Bone marrow (tissue), 2 donors: Measurements from ENCODE around the gene TTLL11.

ENCODE experiments used
- DNase-seq, 2 donors: peaks; one replicate each; lab custom pipeline; 2025; lab: John Stamatoyannopoulos, UW

Gene TTLL11

GRCh38 chr9:121880343-121880898 lies 212.7 kb downstream of the TTLL11 start:
- DNase-seq, result no peak

GRCh38 chr9:121878271-121878822 lies 214.8 kb downstream of the TTLL11 start:
- DNase-seq, result no peak

- DNase-seq, result no peak
These were observed 216.3 kb downstream of the TTLL11 start for GRCh38 chr9:121876658-121877271.

- no peak for DNase-seq
These were observed 216.9 kb downstream of the TTLL11 start for GRCh38 chr9:121876255-121876654.

- DNase-seq, result no peak
These were observed 218.6 kb downstream of the TTLL11 start for GRCh38 chr9:121874524-121874923.

GRCh38 chr9:121871431-121872025 lies 221.6 kb downstream of the TTLL11 start:
- no peak for DNase-seq

- DNase-seq, result no peak
These were observed 222.8 kb downstream of the TTLL11 start for GRCh38 chr9:121870271-121870670.

- DNase-seq, result no peak
These were observed 224.5 kb downstream of the TTLL11 start for GRCh38 chr9:121868626-121869025.

- no peak for DNase-seq
These were observed 226.2 kb downstream of the TTLL11 start for GRCh38 chr9:121866927-121867326.

- DNase-seq, result no peak
These were observed 227.2 kb downstream of the TTLL11 start for GRCh38 chr9:121865884-121866283.

GRCh38 chr9:121865060-121865459 lies 228.0 kb downstream of the TTLL11 start:
- DNase-seq, result no peak

- no peak for DNase-seq
These were observed 229.2 kb downstream of the TTLL11 start for GRCh38 chr9:121863955-121864354.

- DNase-seq, result no peak
These were observed 230.5 kb downstream of the TTLL11 start for GRCh38 chr9:121862371-121863332.

- no peak for DNase-seq
These were observed 231.5 kb downstream of the TTLL11 start for GRCh38 chr9:121861501-121862180.

- DNase-seq, result no peak
These were observed 232.4 kb downstream of the TTLL11 start for GRCh38 chr9:121860744-121861143.

GRCh38 chr9:121860213-121860612 lies 232.9 kb downstream of the TTLL11 start:
- no peak for DNase-seq

- no peak for DNase-seq
These were observed 233.5 kb downstream of the TTLL11 start for GRCh38 chr9:121859646-121860045.

- no peak for DNase-seq
These were observed 234.3 kb downstream of the TTLL11 start for GRCh38 chr9:121858788-121859187.

- DNase-seq, result no peak
These were observed 235.2 kb downstream of the TTLL11 start for GRCh38 chr9:121857928-121858327.

- DNase-seq, result no peak
These were observed 237.6 kb downstream of the TTLL11 start for GRCh38 chr9:121855476-121855875.

- no peak for DNase-seq
These were observed 239.3 kb downstream of the TTLL11 start for GRCh38 chr9:121853617-121854395.
